ENCODE data around the gene AAMP.
A peak's percentile ranks its signal among the peaks of the same experiment; 100 is the strongest.

AAMP gene

DNA sequence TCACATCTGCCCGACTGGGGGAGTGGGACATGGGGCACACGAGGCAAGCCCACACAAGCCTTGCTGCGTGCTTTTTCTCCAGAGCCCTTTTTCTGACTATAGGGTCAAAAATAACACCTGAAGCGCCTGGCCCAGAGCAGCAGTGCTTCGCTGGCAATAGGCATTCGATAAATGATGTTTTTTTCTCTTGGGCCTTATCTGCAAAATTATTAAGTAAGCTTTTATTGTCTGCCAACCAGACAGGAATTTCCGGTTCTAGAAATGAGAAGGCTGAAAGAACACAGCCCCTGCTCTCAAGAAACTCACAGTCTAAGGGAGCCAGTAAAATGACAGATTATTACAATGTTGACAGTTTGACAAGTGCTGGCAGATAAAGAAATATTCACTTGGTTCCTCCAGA, 25.1 kb upstream of the AAMP start:
- Histone ChIP-seq H3K9ac (no peak overlapping the region), H3K27ac (peak overlapping the region; percentile 61), H2AFZ (peak overlapping the region; percentile 74), H3K79me2 (peaks cover 5% of the 10 kb centered on the region), H3K4me1 (peaks cover 25% of the 10 kb centered on the region), H3K27me3 (ENCODE audit: control insufficient read depth, insufficient read depth, low read length) (no peaks in the 10 kb centered on the region), H3K9me3 (ENCODE audit: control insufficient read depth, low read length) (no peaks in the 10 kb centered on the region), H3K36me3 (ENCODE audit: control insufficient read depth, insufficient read depth, low read length) (no peaks in the 10 kb centered on the region), H3K4me3 (ENCODE audit: low read depth, low read length) (peak overlapping the region; percentile 41), H3K4me2 (ENCODE audit: low read length) (peak overlapping the region; percentile 67)
- TF ChIP-seq, protein P1, sequence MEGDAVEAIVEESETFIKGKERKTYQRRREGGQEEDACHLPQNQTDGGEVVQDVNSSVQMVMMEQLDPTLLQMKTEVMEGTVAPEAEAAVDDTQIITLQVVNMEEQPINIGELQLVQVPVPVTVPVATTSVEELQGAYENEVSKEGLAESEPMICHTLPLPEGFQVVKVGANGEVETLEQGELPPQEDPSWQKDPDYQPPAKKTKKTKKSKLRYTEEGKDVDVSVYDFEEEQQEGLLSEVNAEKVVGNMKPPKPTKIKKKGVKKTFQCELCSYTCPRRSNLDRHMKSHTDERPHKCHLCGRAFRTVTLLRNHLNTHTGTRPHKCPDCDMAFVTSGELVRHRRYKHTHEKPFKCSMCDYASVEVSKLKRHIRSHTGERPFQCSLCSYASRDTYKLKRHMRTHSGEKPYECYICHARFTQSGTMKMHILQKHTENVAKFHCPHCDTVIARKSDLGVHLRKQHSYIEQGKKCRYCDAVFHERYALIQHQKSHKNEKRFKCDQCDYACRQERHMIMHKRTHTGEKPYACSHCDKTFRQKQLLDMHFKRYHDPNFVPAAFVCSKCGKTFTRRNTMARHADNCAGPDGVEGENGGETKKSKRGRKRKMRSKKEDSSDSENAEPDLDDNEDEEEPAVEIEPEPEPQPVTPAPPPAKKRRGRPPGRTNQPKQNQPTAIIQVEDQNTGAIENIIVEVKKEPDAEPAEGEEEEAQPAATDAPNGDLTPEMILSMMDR (IDR thresholded peaks at IDR 0.05) = no peak

DNA sequence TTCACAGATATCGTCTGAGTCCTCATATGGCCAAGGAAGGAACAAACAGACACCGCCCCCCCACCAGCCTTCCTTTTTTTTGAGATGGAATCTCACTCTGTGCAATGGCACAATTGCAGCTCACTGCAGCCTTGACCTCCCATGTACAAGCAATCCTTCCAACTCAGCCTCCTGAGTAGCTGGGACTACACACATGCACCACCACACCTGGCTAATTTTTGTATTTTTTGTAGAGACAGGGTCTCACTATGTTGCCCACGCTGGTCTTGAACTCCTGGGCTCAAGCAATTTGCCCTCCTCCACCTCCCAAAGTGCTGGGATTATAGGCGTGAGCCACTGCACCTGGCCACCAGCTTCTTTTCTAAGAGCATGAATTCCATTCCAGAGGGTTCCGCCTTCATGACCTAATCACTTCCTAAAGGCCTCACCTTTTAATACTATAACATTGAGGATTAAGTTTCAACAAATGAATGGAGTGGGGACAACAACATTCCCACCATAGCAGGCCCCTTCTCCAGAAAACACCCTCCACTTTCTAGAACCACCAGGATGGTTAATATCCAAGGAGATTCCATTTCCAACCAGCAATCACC, 24.6 kb upstream of the AAMP start:
- peak overlapping the region; percentile 74 for H2AFZ ChIP-seq
- H3K79me2 ChIP-seq = peaks cover 9% of the 10 kb centered on the region
- no peaks in the 10 kb centered on the region for H3K36me3 ChIP-seq (ENCODE audit: control insufficient read depth, insufficient read depth, low read length)
- H3K4me3 ChIP-seq (ENCODE audit: low read depth, low read length) = peak overlapping the region; percentile 41
- peak overlapping the region; percentile 61 for H3K27ac ChIP-seq
- peaks cover 30% of the 10 kb centered on the region for H3K4me1 ChIP-seq
- H3K9ac ChIP-seq = no peak overlapping the region
- H3K27me3 ChIP-seq (ENCODE audit: control insufficient read depth, insufficient read depth, low read length) = no peaks in the 10 kb centered on the region
- H3K4me2 ChIP-seq (ENCODE audit: low read length) = peak overlapping the region; percentile 67
- no peaks in the 10 kb centered on the region for H3K9me3 ChIP-seq (ENCODE audit: control insufficient read depth, low read length)
- TF ChIP-seq, protein P1 (IDR thresholded peaks at IDR 0.05) = no peak

DNA sequence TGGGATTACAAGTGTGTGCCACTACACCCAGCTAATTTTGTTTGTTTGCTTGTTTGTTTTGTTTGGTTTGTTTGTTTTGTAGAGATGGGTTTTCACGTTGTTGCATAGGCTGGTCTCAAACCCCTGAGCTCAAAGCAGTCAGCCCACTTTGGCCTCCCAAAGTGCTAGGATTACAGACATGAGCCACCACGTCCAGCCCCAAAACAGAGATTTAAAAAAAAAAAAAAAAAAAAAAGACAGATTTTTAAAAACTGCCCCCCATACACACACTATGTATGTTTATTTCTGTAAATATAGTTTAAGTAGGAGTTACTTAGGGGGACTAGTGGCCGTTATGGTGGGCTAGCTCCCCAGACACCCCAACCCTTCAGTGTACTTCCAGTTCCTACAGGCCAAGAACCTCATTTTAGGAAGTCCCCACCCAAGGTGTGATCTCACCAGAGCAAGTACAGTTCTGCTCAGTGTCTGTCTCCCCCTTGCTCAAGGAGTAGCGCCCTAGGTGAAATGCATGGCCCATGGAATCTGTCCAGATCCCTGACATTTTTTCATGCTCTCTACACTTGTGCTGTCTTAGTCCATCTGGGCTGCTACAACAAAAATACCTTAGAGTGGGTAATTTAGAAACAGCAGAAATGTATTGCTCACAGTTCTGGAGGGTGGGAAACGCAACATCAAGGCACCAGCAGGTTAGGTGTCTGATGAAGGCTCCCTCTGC, 23.9 kb upstream of the AAMP start:
- TF ChIP-seq, protein P1 (IDR thresholded peaks at IDR 0.05) = no peak
- Histone ChIP-seq H3K4me1 (peaks cover 34% of the 10 kb centered on the region), H3K9ac (no peak overlapping the region), H3K79me2 (peaks cover 9% of the 10 kb centered on the region), H3K9me3 (ENCODE audit: control insufficient read depth, low read length) (no peaks in the 10 kb centered on the region), H3K27me3 (ENCODE audit: control insufficient read depth, insufficient read depth, low read length) (no peaks in the 10 kb centered on the region), H3K4me2 (ENCODE audit: low read length) (no peak overlapping the region), H3K4me3 (ENCODE audit: low read depth, low read length) (no peak overlapping the region), H3K36me3 (ENCODE audit: control insufficient read depth, insufficient read depth, low read length) (no peaks in the 10 kb centered on the region), H3K27ac (no peak overlapping the region), H2AFZ (no peak overlapping the region)

DNA sequence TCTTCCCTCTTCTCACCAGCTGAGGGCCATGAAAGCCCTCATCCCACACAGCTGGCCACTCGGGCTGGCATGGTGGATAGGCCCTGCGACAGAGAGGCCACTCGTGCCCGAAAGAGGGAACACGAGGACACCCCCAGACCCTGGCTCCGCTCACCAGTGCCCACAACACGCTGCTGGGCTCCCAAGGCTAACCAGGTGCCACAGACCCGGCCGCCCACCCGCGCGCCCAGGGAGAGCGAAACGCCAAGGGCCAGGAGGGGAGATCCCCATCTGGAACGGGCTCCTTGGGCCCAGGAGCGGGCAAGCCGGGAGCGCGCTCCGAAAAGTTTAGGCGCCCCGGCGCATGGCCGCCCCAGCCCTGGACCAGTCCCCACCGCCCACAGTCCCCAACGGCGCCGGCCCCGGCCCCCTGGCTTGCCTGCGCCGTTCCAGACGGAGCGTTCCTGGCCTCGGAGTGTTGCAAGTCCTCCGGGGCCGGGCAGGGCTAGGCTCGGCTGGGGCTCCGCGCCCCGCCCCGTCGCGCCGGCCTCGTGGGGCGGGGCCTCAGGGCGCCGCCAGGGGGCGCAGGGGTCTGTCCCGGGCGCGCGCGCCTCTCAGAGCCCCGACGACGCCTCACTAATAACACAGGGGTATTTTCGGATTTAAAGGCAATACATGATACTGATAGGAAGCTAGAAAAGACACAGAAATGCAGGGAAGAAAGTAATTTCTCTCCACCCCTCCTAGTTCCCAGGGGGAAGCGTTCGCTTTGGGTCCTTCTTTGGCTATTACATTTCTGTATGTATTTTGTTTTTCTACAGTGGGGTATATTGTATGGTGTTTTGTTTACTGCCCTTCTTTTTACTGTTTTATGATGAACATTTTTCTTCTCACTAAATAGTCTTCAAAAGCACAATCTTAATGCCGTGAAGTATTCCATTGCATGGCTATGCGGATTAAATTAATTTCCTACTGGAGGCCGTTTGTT, 22.4 kb upstream of the AAMP start, which contains the start of gene TMBIM1:
Gene TMBIM1 (minus strand): TSS at position 456 of the 967 bp plus-strand sequence. CDS start 10,362 bp downstream, outside the sequence.
- Histone ChIP-seq H3K9ac (peak within 1 kb of the TSS; percentile 65), H3K79me2 (peaks cover 14% of the 10 kb centered on the region), H3K4me3 (ENCODE audit: low read depth, low read length) (peak within 1 kb of the TSS; percentile 94), H3K27ac (peak within 1 kb of the TSS; percentile 82), H3K27me3 (ENCODE audit: control insufficient read depth, insufficient read depth, low read length) (no peaks in the 10 kb centered on the region), H2AFZ (peak within 1 kb of the TSS; percentile 79), H3K4me2 (ENCODE audit: low read length) (peak within 1 kb of the TSS; percentile 85), H3K4me1 (peaks cover 36% of the 10 kb centered on the region), H3K9me3 (ENCODE audit: control insufficient read depth, low read length) (no peaks in the 10 kb centered on the region), H3K36me3 (ENCODE audit: control insufficient read depth, insufficient read depth, low read length) (no peaks in the 10 kb centered on the region)
- TF ChIP-seq, protein P1 (IDR thresholded peaks at IDR 0.05) = peak; percentile 60
